OCI-LY7 (cell line): ENCODE data around the gene DACT3. TPM values are rescaled to one million over a fixed set of nuclear protein-coding genes. Genes with fewer than 3 reads are reported as not detected.

ENCODE experiments used
- BruUV-seq: library from RNA; stranded (reverse); fragments of 400-500 nt; replicated peaks from 2 replicates; lab custom pipeline; 2021; lab: Mats Ljungman, UMichigan
- CTCF ChIA-PET: fragments of 300-600 bp; sonication (Branson Sonifier 250); formaldehyde crosslinking; loops from one replicate; lab custom pipeline; 2022; ENCODE audit warnings: antibody characterized with exemption; ENCODE audit not compliant: unreplicated experiment; lab: Charles Lee
- POLR2A ChIA-PET: fragments of 300-600 bp; sonication (Branson Sonifier 250); formaldehyde crosslinking; loops from one replicate; lab custom pipeline; 2022; ENCODE audit warnings: antibody characterized with exemption; lab: Charles Lee
- DNase-seq: peaks from one replicate; pipeline ENCODE4 v3.0.0-alpha.2; 2015; ENCODE audit warnings: low spot score
- H2AFZ ChIP-seq: fragments of 200-600 bp; sonication (generic), shearing (Covaris generic); 2 replicates; pipeline ENCODE4 v1.6.1; 2014; ENCODE audit warnings: mild to moderate bottlenecking, antibody characterized with exemption, low read length, moderate library complexity
- H3K27ac ChIP-seq: fragments of 200-600 bp; sonication (generic); 2 replicates; pipeline ENCODE4 v1.5.1; 2014; ENCODE audit warnings: mixed run types, low read depth, mild to moderate bottlenecking, moderate library complexity, low read length, inconsistent platforms; ENCODE audit not compliant: poor library complexity, severe bottlenecking
- H3K36me3 ChIP-seq: fragments of 200-600 bp; sonication (generic); 2 replicates; pipeline ENCODE4 v1.6.1; 2014; ENCODE audit warnings: mild to moderate bottlenecking, antibody characterized with exemption, low read length, moderate library complexity, mixed read lengths; ENCODE audit not compliant: insufficient read depth
- H3K4me1 ChIP-seq: fragments of 200-600 bp; sonication (generic); 2 replicates; pipeline ENCODE4 v1.5.1; 2014; ENCODE audit warnings: mild to moderate bottlenecking, low read length; ENCODE audit not compliant: insufficient read depth, poor library complexity, severe bottlenecking
- H3K4me2 ChIP-seq: fragments of 200-600 bp; sonication (generic); 2 replicates; pipeline ENCODE4 v1.6.1; 2014; ENCODE audit warnings: mild to moderate bottlenecking, low read length
- H3K4me3 ChIP-seq: fragments of 200-600 bp; sonication (generic); 2 replicates; pipeline ENCODE4 v1.5.1; 2014; ENCODE audit warnings: mild to moderate bottlenecking, low read depth, low read length; ENCODE audit not compliant: poor library complexity, severe bottlenecking
- H3K79me2 ChIP-seq: fragments of 200-600 bp; sonication (generic); 2 replicates; pipeline ENCODE4 v1.6.1; 2016; ENCODE audit warnings: low read depth, mild to moderate bottlenecking, low read length, moderate library complexity, mixed read lengths; ENCODE audit not compliant: insufficient read depth
- H3K9me2 ChIP-seq: fragments of 200-600 bp; sonication (generic); 2 replicates; pipeline ENCODE4 v1.6.1; 2016; ENCODE audit warnings: mild to moderate bottlenecking, low read length, mixed read lengths; ENCODE audit not compliant: insufficient read depth
- H3K9me3 ChIP-seq: fragments of 200-600 bp; sonication (generic); 2 replicates; pipeline ENCODE4 v1.6.1; 2014; ENCODE audit warnings: mild to moderate bottlenecking, mixed run types, low read length, mixed read lengths
- H4K20me1 ChIP-seq: fragments of 200-600 bp; sonication (generic); 2 replicates; pipeline ENCODE4 v1.6.1; 2014; ENCODE audit warnings: mild to moderate bottlenecking, antibody characterized with exemption, low read length, moderate library complexity, mixed read lengths; ENCODE audit not compliant: insufficient read depth
- EZH2phosphoT487 ChIP-seq: fragments of 200-600 bp; sonication (generic); IDR thresholded peaks from 2 replicates; pipeline ENCODE4 v1.6.1; 2018; ENCODE audit warnings: low read depth, borderline replicate concordance, mild to moderate bottlenecking, mixed run types, antibody characterized with exemption, low read length, moderate library complexity, mixed read lengths
- intact Hi-C: fragments of 100-400 bp; cut with micrococcal nuclease; formaldehyde crosslinking; loops from one replicate; pipeline ENCODE4 v1.10.0; 2022; ENCODE audit not compliant: unreplicated experiment
- total RNA-seq, 2 experiments: library from RNA; depleted of rRNA in 1 of 2; stranded (reverse); fragments of >200 nt in 1 of 2; shearing (Covaris generic) in 1 of 2; gene quantifications; 2 replicates each; pipeline ENCODE4 v1.2.3, GENCODE V29; 2014 to 2022
- TF ChIP-seq, protein P1 (sequence below): fragments of 200-600 bp; sonication (generic); conservative IDR thresholded peaks from 2 replicates; pipeline ENCODE4 v1.5.1; 2014; ENCODE audit warnings: mild to moderate bottlenecking, antibody characterized with exemption, low read length, moderate library complexity, mixed read lengths

The DACT3 gene
- total RNA-seq, 2 experiments from 2014 or later, result 0.44 TPM; not detected in 1

DNA sequence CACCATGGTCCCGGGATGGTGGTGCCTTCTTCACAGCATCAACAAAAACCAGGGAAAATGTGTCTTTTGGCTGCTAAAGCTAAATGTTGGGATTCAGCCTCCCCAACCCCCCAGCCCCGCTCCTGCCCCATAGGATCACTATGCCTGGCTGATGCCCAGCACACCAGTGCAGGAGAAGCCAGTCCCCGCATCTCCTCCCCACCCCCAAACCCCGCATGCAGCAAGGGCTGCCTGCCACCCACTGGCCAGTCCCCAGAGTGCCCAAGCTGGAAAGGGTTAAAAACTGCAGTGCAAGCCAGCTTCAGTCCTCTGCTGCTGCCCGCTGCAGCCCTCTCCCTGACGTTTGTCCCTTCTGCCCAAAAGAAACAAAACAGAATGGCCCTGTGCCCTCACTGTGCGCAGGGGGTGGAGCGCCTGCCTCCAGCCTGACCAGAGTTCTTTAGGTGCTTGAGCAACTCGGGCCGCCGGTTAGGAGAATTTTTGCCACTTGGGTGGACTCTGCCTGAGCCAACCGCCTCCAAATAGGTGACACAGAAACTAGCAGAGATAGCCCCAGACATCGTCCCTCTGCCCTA, 56.1 kb downstream of the DACT3 start:
- ChIA-PET CTCF (no interaction called here), POLR2A (no interaction called here)
- peaks cover 17% of the 10 kb centered on the region for H4K20me1 ChIP-seq
- H3K9me2 ChIP-seq, result no peaks in the 10 kb centered on the region
- H2AFZ ChIP-seq, result no peak overlapping the region
- H3K9me3 ChIP-seq, result peaks cover 4% of the 10 kb centered on the region; the same call in 1 of the 2 replicates
- no peak overlapping the region for H3K4me3 ChIP-seq
- H3K4me2 ChIP-seq, result no peak overlapping the region
- peaks cover 30% of the 10 kb centered on the region for H3K4me1 ChIP-seq
- no peak for TF ChIP-seq EZH2phosphoT487
- TF ChIP-seq, protein P1, sequence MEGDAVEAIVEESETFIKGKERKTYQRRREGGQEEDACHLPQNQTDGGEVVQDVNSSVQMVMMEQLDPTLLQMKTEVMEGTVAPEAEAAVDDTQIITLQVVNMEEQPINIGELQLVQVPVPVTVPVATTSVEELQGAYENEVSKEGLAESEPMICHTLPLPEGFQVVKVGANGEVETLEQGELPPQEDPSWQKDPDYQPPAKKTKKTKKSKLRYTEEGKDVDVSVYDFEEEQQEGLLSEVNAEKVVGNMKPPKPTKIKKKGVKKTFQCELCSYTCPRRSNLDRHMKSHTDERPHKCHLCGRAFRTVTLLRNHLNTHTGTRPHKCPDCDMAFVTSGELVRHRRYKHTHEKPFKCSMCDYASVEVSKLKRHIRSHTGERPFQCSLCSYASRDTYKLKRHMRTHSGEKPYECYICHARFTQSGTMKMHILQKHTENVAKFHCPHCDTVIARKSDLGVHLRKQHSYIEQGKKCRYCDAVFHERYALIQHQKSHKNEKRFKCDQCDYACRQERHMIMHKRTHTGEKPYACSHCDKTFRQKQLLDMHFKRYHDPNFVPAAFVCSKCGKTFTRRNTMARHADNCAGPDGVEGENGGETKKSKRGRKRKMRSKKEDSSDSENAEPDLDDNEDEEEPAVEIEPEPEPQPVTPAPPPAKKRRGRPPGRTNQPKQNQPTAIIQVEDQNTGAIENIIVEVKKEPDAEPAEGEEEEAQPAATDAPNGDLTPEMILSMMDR, result no peak
- intact Hi-C loops, result no loop called here
- BruUV-seq, result no TSS peak
- peaks cover 40% of the 10 kb centered on the region for H3K79me2 ChIP-seq
- H3K36me3 ChIP-seq, result peaks cover 48% of the 10 kb centered on the region
- H3K27ac ChIP-seq, result no peak overlapping the region
- DNase-seq, result no peak

DNA sequence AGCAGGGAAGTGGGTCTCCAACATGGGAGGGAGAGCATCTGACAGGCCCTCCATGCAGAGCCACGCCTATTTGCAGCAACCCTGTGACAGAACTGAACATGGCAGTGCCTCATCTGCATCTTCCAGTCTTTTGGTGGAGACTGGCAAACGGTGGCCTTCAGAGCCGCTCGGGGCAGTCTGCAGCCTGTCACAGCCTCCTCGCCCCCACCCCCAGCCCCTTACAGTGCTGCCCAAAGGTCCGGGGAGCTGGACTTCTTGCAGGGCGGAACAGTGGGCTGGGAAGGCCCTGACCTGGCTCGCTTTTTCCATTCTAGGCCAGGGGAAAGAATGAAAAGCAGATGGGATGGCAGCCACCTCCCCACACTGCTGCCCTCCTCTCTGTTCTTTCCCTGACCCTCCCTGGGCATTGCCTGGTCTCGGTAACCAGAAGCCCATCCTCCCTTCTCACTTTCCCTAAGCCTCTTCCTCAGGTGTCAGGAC, 57.2 kb downstream of the DACT3 start:
- Histone ChIP-seq H3K9me2 (no peaks in the 10 kb centered on the region), H3K27ac (no peak overlapping the region), H3K4me3 (no peak overlapping the region), H3K36me3 (peaks cover 37% of the 10 kb centered on the region), H3K9me3 (peaks cover 13% of the 10 kb centered on the region), H3K4me1 (peaks cover 31% of the 10 kb centered on the region), H2AFZ (no peak overlapping the region), H4K20me1 (peaks cover 17% of the 10 kb centered on the region), H3K4me2 (peak overlapping the region; percentile 84), H3K79me2 (peaks cover 40% of the 10 kb centered on the region)
- intact Hi-C loops, result no loop called here
- DNase-seq, result no peak
- BruUV-seq, result no TSS peak
- CTCF ChIA-PET, result no interaction called here
- no peak for TF ChIP-seq EZH2phosphoT487
- TF ChIP-seq, protein P1, result no peak
- POLR2A ChIA-PET, result no interaction called here

DNA sequence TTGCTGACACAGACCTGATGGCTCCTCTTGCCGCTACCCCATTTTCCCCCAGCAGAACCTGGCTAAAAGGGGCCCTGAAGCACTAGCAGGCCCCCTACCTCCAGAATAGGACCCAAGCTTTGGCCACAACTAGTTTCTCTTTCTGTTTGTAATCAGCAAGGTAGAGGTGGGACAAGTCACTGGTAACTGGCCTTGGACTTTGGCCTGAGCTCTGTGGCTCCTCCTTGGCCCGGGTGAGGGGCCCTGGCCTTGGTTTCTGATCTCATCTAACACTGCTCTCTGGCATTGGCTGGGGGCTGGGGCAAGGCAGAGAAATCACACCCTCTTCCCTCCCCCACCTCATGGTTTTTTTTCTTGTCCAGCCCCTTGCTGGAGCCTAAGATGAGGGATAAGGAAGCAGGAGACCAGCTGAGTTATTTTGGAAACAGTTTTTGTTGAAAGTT, 57.8 kb downstream of the DACT3 start:
- H3K4me1 ChIP-seq, result peaks cover 31% of the 10 kb centered on the region

More for the DNA sequence above, 57.8 kb downstream of the DACT3 start:
- DNase-seq, result no peak
- Histone ChIP-seq H3K9me3 (peaks cover 19% of the 10 kb centered on the region), H3K9me2 (no peaks in the 10 kb centered on the region), H3K79me2 (peaks cover 40% of the 10 kb centered on the region), H3K4me3 (peak overlapping the region; percentile 96), H4K20me1 (peaks cover 17% of the 10 kb centered on the region), H3K4me2 (peak overlapping the region; percentile 84), H3K27ac (peak overlapping the region; percentile 80), H3K36me3 (peaks cover 32% of the 10 kb centered on the region), H2AFZ (no peak overlapping the region)
- CTCF ChIA-PET, result no interaction called here
- no TSS peak for BruUV-seq
- TF ChIP-seq EZH2phosphoT487, result no peak
- TF ChIP-seq, protein P1, result no peak
- intact Hi-C loops, result no loop called here
- POLR2A ChIA-PET, result no interaction called here
